PFSK-1 (cell line): ENCODE results near the gene AKR1B15.

ENCODE experiments used
- POLR2AphosphoS5 ChIP-seq: IDR thresholded peaks from 2 replicates; pipeline ENCODE4 v1.6.1; 2012; ENCODE audit warnings: low read depth, mild to moderate bottlenecking, control low read depth, low read length, moderate library complexity
- TF ChIP-seq, protein P1 (sequence below), 2 experiments: IDR thresholded peaks; 2 replicates each; pipeline versions ENCODE4 v1.6.1 to v1.8.0; 2011 to 2012; ENCODE audit warnings: low read depth in 2 of 2, low read length in 2 of 2, control low read depth in 1 of 2, inconsistent platforms in 1 of 2, mild to moderate bottlenecking in 1 of 2, moderate library complexity in 1 of 2; ENCODE audit not compliant: insufficient read depth in 1 of 2

DNA sequence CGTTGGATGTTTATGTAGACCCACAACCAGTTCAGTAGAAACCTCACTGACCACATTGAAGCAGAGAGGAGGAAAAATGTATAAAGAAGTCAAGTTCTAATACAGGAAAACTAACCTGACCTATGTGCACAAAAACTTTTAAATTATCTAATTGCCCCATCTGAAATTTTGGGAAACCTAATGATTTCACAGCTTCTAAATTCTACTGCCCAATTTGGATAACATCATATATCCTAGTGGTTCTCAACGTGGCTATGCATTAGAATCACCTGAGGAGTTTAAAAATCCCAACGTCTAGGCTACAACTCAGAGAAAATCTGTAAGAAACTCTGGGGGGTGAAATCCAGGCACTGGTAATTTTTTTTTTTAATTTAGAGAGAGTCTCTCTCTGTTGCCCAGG lies 14.3 kb upstream of the AKR1B15 start:
- TF ChIP-seq POLR2AphosphoS5, result no peak
- TF ChIP-seq, protein P1, sequence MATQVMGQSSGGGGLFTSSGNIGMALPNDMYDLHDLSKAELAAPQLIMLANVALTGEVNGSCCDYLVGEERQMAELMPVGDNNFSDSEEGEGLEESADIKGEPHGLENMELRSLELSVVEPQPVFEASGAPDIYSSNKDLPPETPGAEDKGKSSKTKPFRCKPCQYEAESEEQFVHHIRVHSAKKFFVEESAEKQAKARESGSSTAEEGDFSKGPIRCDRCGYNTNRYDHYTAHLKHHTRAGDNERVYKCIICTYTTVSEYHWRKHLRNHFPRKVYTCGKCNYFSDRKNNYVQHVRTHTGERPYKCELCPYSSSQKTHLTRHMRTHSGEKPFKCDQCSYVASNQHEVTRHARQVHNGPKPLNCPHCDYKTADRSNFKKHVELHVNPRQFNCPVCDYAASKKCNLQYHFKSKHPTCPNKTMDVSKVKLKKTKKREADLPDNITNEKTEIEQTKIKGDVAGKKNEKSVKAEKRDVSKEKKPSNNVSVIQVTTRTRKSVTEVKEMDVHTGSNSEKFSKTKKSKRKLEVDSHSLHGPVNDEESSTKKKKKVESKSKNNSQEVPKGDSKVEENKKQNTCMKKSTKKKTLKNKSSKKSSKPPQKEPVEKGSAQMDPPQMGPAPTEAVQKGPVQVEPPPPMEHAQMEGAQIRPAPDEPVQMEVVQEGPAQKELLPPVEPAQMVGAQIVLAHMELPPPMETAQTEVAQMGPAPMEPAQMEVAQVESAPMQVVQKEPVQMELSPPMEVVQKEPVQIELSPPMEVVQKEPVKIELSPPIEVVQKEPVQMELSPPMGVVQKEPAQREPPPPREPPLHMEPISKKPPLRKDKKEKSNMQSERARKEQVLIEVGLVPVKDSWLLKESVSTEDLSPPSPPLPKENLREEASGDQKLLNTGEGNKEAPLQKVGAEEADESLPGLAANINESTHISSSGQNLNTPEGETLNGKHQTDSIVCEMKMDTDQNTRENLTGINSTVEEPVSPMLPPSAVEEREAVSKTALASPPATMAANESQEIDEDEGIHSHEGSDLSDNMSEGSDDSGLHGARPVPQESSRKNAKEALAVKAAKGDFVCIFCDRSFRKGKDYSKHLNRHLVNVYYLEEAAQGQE (IDR thresholded peaks at IDR 0.05; ENCODE audit: insufficient read depth in 1 of 2, low read depth in 2 of 2, low read length in 2 of 2), result no peak
